HepG2 (cell line): ENCODE measurements around the gene ZNF134. TPM values are rescaled to one million over a fixed set of nuclear protein-coding genes. Genes with fewer than 3 reads are reported as not detected.
A peak's percentile ranks its signal among the peaks of the same experiment; 100 is the strongest.

ENCODE experiments used
- CENPBD1 ChIP-seq: sonication (generic); formaldehyde crosslinking; IDR thresholded peaks from 2 replicates; pipeline ENCODE4 v1.8.0; 2022; ENCODE audit warnings: missing genetic modification reagents, low read depth, mild to moderate bottlenecking, borderline replicate concordance
- GMEB1 ChIP-seq: sonication (generic); formaldehyde crosslinking; IDR thresholded peaks from 2 replicates; pipeline ENCODE4 v1.5.1; 2020; ENCODE audit warnings: missing genetic modification reagents, mild to moderate bottlenecking, borderline replicate concordance
- IKZF4 ChIP-seq: sonication (generic); formaldehyde crosslinking; IDR thresholded peaks from 2 replicates; pipeline ENCODE4 v1.5.1; 2020; ENCODE audit warnings: borderline replicate concordance, mild to moderate bottlenecking, low read depth, missing genetic modification reagents; ENCODE audit errors: not compliant biosample characterization
- POLR2G ChIP-seq: fragments of 200-400 bp; formaldehyde crosslinking; IDR thresholded peaks from 2 replicates; pipeline ENCODE4 v1.6.1; 2018; ENCODE audit warnings: mild to moderate bottlenecking, low read depth, low read length, moderate library complexity
- TCF7 ChIP-seq: sonication (generic); IDR thresholded peaks from 2 replicates; pipeline ENCODE4 v1.6.1; 2016; ENCODE audit warnings: antibody characterized with exemption, low read depth
- ZBTB4 ChIP-seq: sonication (generic); formaldehyde crosslinking; IDR thresholded peaks from 2 replicates; pipeline ENCODE4 v1.4.0; 2020; ENCODE audit warnings: missing genetic modification reagents, mild to moderate bottlenecking, borderline replicate concordance
- ZNF225 ChIP-seq: sonication (generic); formaldehyde crosslinking; IDR thresholded peaks from 2 replicates; pipeline ENCODE4 v1.4.0; 2020; ENCODE audit warnings: mild to moderate bottlenecking, missing genetic modification reagents
- ZNF432 ChIP-seq: sonication (generic); formaldehyde crosslinking; IDR thresholded peaks from 2 replicates; pipeline ENCODE4 v1.5.0; 2020; ENCODE audit warnings: missing genetic modification reagents, mild to moderate bottlenecking, borderline replicate concordance
- ZNF574 ChIP-seq: sonication (generic); formaldehyde crosslinking; IDR thresholded peaks from 2 replicates; pipeline ENCODE4 v1.4.0; 2020; ENCODE audit warnings: missing genetic modification reagents
- ZNF703 ChIP-seq: sonication (generic); formaldehyde crosslinking; IDR thresholded peaks from 2 replicates; pipeline ENCODE4 v1.5.1; 2020; ENCODE audit warnings: missing genetic modification reagents, mild to moderate bottlenecking, moderate library complexity, borderline replicate concordance
- polyA plus RNA-seq, 8 experiments: library from polyadenylated mRNA; depleted of rRNA in 3 of 8; stranded (reverse) in 7 of 8; unstranded in 1 of 8; fragments of >200 nt; fragmentation: Illumina TruSeq in 4 of 8; extraction: Trizol in 4 of 8; gene quantifications; 2 replicates each; pipeline versions ENCODE4 v1.2.1 to v1.2.3, GENCODE V29; 2011 to 2016; ENCODE audit warnings: low read depth in 4 of 8, missing spikeins in 1 of 8, mixed read lengths in 1 of 8; ENCODE audit not compliant: insufficient read depth in 1 of 8
- total RNA-seq, 5 experiments: library from RNA; depleted of rRNA; stranded (reverse); fragments of >200 nt; fragmentation: Illumina TruSeq; extraction: Trizol; gene quantifications; 2 replicates each; pipeline ENCODE4 v1.2.3, GENCODE V29; 2016; ENCODE audit warnings: low read depth in 1 of 5
- TF ChIP-seq, protein P1 (sequence below): IDR thresholded peaks from 2 replicates; pipeline ENCODE4 v1.4.0; 2020; ENCODE audit warnings: mild to moderate bottlenecking, missing genetic modification reagents
- TF ChIP-seq, protein P2 (sequence below): sonication (generic); formaldehyde crosslinking; IDR thresholded peaks from 2 replicates; pipeline ENCODE4 v1.5.1; 2020; ENCODE audit warnings: mild to moderate bottlenecking, missing genetic modification reagents, moderate library complexity

Gene ZNF134
- total and polyA plus RNA-seq, 2 of the 13 experiments (the other 11 are each of a cell fraction or from before 2014, with no cell fraction given) = 6.8 to 17.1 TPM

- TF ChIP-seq, protein P1, sequence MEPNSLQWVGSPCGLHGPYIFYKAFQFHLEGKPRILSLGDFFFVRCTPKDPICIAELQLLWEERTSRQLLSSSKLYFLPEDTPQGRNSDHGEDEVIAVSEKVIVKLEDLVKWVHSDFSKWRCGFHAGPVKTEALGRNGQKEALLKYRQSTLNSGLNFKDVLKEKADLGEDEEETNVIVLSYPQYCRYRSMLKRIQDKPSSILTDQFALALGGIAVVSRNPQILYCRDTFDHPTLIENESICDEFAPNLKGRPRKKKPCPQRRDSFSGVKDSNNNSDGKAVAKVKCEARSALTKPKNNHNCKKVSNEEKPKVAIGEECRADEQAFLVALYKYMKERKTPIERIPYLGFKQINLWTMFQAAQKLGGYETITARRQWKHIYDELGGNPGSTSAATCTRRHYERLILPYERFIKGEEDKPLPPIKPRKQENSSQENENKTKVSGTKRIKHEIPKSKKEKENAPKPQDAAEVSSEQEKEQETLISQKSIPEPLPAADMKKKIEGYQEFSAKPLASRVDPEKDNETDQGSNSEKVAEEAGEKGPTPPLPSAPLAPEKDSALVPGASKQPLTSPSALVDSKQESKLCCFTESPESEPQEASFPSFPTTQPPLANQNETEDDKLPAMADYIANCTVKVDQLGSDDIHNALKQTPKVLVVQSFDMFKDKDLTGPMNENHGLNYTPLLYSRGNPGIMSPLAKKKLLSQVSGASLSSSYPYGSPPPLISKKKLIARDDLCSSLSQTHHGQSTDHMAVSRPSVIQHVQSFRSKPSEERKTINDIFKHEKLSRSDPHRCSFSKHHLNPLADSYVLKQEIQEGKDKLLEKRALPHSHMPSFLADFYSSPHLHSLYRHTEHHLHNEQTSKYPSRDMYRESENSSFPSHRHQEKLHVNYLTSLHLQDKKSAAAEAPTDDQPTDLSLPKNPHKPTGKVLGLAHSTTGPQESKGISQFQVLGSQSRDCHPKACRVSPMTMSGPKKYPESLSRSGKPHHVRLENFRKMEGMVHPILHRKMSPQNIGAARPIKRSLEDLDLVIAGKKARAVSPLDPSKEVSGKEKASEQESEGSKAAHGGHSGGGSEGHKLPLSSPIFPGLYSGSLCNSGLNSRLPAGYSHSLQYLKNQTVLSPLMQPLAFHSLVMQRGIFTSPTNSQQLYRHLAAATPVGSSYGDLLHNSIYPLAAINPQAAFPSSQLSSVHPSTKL (CRISPR knock-in tag) = no peak; the same call in 1 of the 2 replicates
- no peak for TF ChIP-seq ZNF432 (CRISPR knock-in tag)
- TF ChIP-seq POLR2G = peak; percentile 80
- TF ChIP-seq CENPBD1 (CRISPR knock-in tag) = no peak
- peak; percentile 89 for TF ChIP-seq ZNF574 (CRISPR knock-in tag)
- no peak for TF ChIP-seq TCF7
- peak; percentile 52; the same call in 1 of the 2 replicates for TF ChIP-seq ZNF225 (CRISPR knock-in tag)
- 0 out of 2 replicates have a peak, but pooled peaks have one; percentile 28 for TF ChIP-seq ZNF703 (CRISPR knock-in tag)
- TF ChIP-seq ZBTB4 (CRISPR knock-in tag) = peak; percentile 37; the same call in 1 of the 2 replicates
- peak; percentile 92 for TF ChIP-seq GMEB1
- peak; percentile 20 for TF ChIP-seq IKZF4 (CRISPR knock-in tag)
- TF ChIP-seq, protein P2, sequence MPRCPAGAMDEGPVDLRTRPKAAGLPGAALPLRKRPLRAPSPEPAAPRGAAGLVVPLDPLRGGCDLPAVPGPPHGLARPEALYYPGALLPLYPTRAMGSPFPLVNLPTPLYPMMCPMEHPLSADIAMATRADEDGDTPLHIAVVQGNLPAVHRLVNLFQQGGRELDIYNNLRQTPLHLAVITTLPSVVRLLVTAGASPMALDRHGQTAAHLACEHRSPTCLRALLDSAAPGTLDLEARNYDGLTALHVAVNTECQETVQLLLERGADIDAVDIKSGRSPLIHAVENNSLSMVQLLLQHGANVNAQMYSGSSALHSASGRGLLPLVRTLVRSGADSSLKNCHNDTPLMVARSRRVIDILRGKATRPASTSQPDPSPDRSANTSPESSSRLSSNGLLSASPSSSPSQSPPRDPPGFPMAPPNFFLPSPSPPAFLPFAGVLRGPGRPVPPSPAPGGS (CRISPR knock-in tag) = peak; percentile 56; the same call in 1 of the 2 replicates
Measured at GRCh38 chr19:57613941-57614743, at the start of gene ZNF134 (continued).
